BLaER1 (cell line): Measurements from ENCODE around the gene STOML3.

Experiments
- H3K27ac ChIP-seq: shearing (Covaris generic); formaldehyde crosslinking; 2 replicates; pipeline ENCODE4 v1.8.1; 2022
- H3K27me3 ChIP-seq: shearing (Covaris generic); formaldehyde crosslinking; 2 replicates; pipeline ENCODE4 v1.8.1; 2022
- H3K36me3 ChIP-seq: shearing (Covaris generic); formaldehyde crosslinking; 2 replicates; pipeline ENCODE4 v1.8.1; 2022
- H3K4me1 ChIP-seq: shearing (Covaris generic); formaldehyde crosslinking; 2 replicates; pipeline ENCODE4 v1.8.1; 2022
- H3K4me2 ChIP-seq: shearing (Covaris generic); formaldehyde crosslinking; 2 replicates; pipeline ENCODE4 v1.8.1; 2022
- H3K4me3 ChIP-seq: shearing (Covaris generic); formaldehyde crosslinking; 2 replicates; pipeline ENCODE4 v1.8.1; 2022
- H3K9ac ChIP-seq: shearing (Covaris generic); formaldehyde crosslinking; 2 replicates; pipeline ENCODE4 v1.8.1; 2022
- H3K9me3 ChIP-seq: shearing (Covaris generic); formaldehyde crosslinking; 2 replicates; pipeline ENCODE4 v1.8.1; 2022
- H4K20me1 ChIP-seq: shearing (Covaris generic); formaldehyde crosslinking; 2 replicates; pipeline ENCODE4 v1.8.1; 2022
- Cebpa-rat ChIP-seq: shearing (Covaris generic); IDR thresholded peaks from 2 replicates; pipeline ENCODE4 v1.8.1; 2022

STOML3 gene

DNA sequence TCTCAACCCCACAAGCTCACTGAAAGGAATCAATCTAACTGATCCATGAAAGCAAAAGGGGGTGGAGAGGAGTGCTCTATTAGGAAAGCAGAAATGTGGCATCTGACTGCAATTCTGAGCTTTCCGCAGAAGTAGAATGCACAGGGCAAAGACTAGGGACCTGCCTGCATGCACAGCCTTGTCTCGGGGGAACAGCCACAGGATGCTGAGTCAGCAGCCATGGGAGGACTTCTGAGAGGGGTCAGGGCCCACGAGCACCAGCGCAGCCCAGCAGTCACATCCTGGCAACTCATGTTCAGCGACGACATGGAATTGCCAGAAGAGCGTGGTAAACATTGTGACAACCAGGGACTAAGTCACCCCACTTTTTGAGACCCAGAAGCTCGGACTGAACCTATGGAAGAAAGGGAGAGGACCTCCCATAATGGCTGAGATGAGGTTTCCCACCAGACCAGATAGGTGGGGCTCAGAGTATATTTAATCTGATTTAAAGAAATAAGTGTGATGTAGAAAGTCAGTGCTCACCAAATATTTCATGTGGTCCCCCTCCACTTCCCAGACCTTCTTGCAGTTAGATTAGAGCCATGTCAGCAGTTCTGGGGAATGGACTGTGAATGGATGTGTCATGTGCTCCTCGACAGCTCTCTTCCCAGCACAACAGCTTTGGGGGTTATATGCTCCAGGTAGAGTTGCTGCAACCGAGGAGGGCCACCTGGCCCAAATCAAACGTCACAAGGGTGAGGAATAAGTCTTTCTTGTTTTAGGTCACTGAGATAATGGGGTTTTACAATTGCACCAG is 32.6 kb downstream of the STOML3 start:
- H3K27me3 ChIP-seq, result no peaks in the 10 kb centered on the region
- no peak overlapping the region for H3K9ac ChIP-seq
- no peak overlapping the region for H3K4me3 ChIP-seq
- H3K36me3 ChIP-seq, result no peaks in the 10 kb centered on the region
- H3K27ac ChIP-seq, result no peak overlapping the region
- no peak for TF ChIP-seq Cebpa-rat
- H4K20me1 ChIP-seq, result no peaks in the 10 kb centered on the region
- no peaks in the 10 kb centered on the region for H3K4me1 ChIP-seq
- H3K4me2 ChIP-seq, result no peak overlapping the region
- peaks cover 3% of the 10 kb centered on the region; the same call in 1 of the 2 replicates for H3K9me3 ChIP-seq

- Histone ChIP-seq H3K27ac (no peak overlapping the region), H3K4me3 (no peak overlapping the region), H3K4me2 (no peak overlapping the region), H4K20me1 (no peaks in the 10 kb centered on the region), H3K9ac (no peak overlapping the region), H3K4me1 (no peaks in the 10 kb centered on the region), H3K9me3 (0 out of 2 replicates have a peak, but pooled peaks cover under 1% of the 10 kb centered on the region), H3K27me3 (no peaks in the 10 kb centered on the region), H3K36me3 (no peaks in the 10 kb centered on the region)
- TF ChIP-seq Cebpa-rat, result no peak
These were observed 35.8 kb downstream of the STOML3 start for GRCh38 chr13:38954844-38955243.

- no peak overlapping the region for H3K9ac ChIP-seq
- no peak for TF ChIP-seq Cebpa-rat
- H3K27me3 ChIP-seq, result no peaks in the 10 kb centered on the region
- no peaks in the 10 kb centered on the region for H3K36me3 ChIP-seq
- no peaks in the 10 kb centered on the region for H3K9me3 ChIP-seq
- no peak overlapping the region for H3K4me2 ChIP-seq
- no peaks in the 10 kb centered on the region for H4K20me1 ChIP-seq
- no peaks in the 10 kb centered on the region for H3K4me1 ChIP-seq
- H3K4me3 ChIP-seq, result no peak overlapping the region
- H3K27ac ChIP-seq, result no peak overlapping the region
These were observed 36.3 kb downstream of the STOML3 start for GRCh38 chr13:38954291-38954690.

DNA sequence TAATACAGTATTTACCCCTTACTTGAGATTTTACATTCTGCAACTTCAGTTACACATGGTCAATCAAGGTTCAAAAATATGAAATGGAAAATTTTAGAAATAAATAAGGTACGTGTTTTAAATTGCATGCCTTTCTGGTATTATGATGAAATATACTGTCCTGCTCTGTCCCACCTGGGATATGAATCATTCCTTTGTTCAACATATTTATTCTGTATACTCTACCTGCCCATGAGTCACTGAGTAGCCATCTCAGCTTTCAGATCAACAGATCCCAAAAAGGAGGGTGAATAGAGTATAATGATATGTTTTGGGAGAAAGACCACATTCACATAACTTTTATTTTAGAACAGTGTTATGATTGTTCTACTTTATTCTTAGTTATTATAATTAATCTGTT is 37.8 kb downstream of the STOML3 start:
- Histone ChIP-seq H3K36me3 (no peaks in the 10 kb centered on the region), H3K4me2 (no peak overlapping the region), H3K27me3 (no peaks in the 10 kb centered on the region), H3K4me1 (no peaks in the 10 kb centered on the region), H3K9me3 (no peaks in the 10 kb centered on the region), H4K20me1 (no peaks in the 10 kb centered on the region), H3K9ac (no peak overlapping the region), H3K4me3 (no peak overlapping the region), H3K27ac (no peak overlapping the region)
- no peak for TF ChIP-seq Cebpa-rat

- Histone ChIP-seq H3K4me2 (no peak overlapping the region), H3K9me3 (no peaks in the 10 kb centered on the region), H3K9ac (no peak overlapping the region), H3K27ac (no peak overlapping the region), H4K20me1 (no peaks in the 10 kb centered on the region), H3K27me3 (no peaks in the 10 kb centered on the region), H3K36me3 (no peaks in the 10 kb centered on the region), H3K4me3 (no peak overlapping the region), H3K4me1 (no peaks in the 10 kb centered on the region)
- no peak for TF ChIP-seq Cebpa-rat
These were observed 38.9 kb downstream of the STOML3 start for GRCh38 chr13:38951525-38952313.

DNA sequence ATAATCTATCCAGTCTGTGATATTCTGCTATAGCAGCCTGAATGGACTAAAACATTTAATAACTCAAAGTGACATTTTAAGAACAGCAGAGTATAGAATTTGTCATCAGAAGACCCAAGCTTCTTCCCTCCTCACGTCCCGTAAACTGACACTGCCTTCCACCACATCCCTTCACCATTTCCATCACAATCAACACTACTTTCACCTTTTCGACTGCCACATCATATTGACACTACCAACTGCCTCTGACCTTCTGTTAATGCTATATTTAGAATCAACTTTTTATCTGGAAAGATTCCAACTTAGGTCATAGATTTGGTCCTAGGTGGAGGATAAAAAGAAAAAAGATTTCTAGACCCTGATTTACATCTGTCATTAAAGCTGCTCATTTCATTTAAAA is 39.6 kb downstream of the STOML3 start:
- Histone ChIP-seq H3K4me3 (no peak overlapping the region), H3K27ac (no peak overlapping the region), H3K4me1 (no peaks in the 10 kb centered on the region), H3K27me3 (no peaks in the 10 kb centered on the region), H3K4me2 (no peak overlapping the region), H3K9me3 (no peaks in the 10 kb centered on the region), H3K9ac (no peak overlapping the region), H4K20me1 (no peaks in the 10 kb centered on the region), H3K36me3 (no peaks in the 10 kb centered on the region)
- no peak for TF ChIP-seq Cebpa-rat

DNA sequence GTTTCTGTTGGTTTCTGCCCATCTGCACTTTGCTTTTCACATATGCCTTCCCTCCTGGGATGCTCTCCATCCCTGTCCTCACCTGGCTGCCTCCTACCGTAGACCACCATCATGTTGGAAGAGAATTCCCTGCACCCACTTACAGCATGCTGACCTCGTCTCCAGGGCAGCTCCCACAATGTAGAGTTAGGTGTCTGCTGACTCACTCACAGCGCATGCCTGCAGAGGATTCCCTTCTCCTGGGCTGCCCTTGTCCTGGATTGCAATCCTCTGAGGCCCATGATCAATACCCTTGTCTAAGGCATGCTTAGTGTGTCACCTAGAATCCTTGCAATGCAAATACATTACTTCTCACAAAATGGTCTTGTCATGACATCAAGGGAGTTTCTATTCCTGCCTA is 43.6 kb downstream of the STOML3 start:
- H3K4me2 ChIP-seq, result no peak overlapping the region

GRCh38 chr13:38944219-38944618 is 46.4 kb downstream of the STOML3 start:
- no peak overlapping the region for H3K4me2 ChIP-seq
- H3K9ac ChIP-seq, result no peak overlapping the region
- no peaks in the 10 kb centered on the region for H3K27me3 ChIP-seq
- H3K4me3 ChIP-seq, result no peak overlapping the region
- no peak overlapping the region for H3K27ac ChIP-seq
- H3K36me3 ChIP-seq, result no peaks in the 10 kb centered on the region
- peaks cover 4% of the 10 kb centered on the region; the same call in 1 of the 2 replicates for H3K4me1 ChIP-seq
- H4K20me1 ChIP-seq, result no peaks in the 10 kb centered on the region
- no peak for TF ChIP-seq Cebpa-rat
- H3K9me3 ChIP-seq, result no peaks in the 10 kb centered on the region

More for the DNA sequence above, 43.6 kb downstream of the STOML3 start:
- Histone ChIP-seq H3K36me3 (no peaks in the 10 kb centered on the region), H3K9me3 (no peaks in the 10 kb centered on the region), H3K27ac (no peak overlapping the region), H3K9ac (no peak overlapping the region), H3K4me3 (no peak overlapping the region), H4K20me1 (no peaks in the 10 kb centered on the region), H3K4me1 (no peaks in the 10 kb centered on the region), H3K27me3 (no peaks in the 10 kb centered on the region)
- no peak for TF ChIP-seq Cebpa-rat

GRCh38 chr13:38943231-38943630 is 47.4 kb downstream of the STOML3 start:
- no peak for TF ChIP-seq Cebpa-rat
- Histone ChIP-seq H3K9me3 (no peaks in the 10 kb centered on the region), H3K27me3 (no peaks in the 10 kb centered on the region), H3K9ac (no peak overlapping the region), H4K20me1 (no peaks in the 10 kb centered on the region), H3K27ac (no peak overlapping the region), H3K4me2 (no peak overlapping the region), H3K36me3 (no peaks in the 10 kb centered on the region), H3K4me1 (peaks cover 4% of the 10 kb centered on the region; the same call in 1 of the 2 replicates), H3K4me3 (no peak overlapping the region)

DNA sequence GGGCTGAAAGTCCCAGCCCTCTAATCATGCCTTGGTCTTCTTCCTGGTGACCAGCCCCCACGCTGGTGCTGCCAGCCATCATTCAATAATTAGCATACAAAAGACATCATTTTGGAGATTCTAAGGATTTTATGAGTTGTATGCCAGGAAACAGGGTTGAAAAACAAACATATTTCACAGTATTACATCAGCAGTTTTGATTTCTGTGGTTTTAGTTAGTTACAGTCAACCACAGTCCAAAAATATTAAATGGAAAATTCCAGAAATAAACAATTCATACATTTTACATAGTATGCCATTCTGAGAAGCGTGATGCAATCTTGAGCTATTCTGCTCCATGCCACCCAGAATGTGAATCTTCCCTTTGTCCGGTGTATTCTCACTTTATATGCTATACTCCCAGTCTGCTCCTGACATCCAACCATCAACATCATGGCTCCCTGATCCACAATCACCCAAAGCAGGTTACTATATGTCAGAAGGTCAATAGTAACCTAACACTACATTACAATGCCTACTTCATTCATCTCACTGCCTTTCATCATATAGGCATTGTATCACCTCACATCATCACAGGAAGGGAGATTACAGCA is 49.2 kb downstream of the STOML3 start:
- H3K27me3 ChIP-seq, result no peaks in the 10 kb centered on the region
- no peak overlapping the region for H3K4me3 ChIP-seq
- H3K4me1 ChIP-seq, result peaks cover 4% of the 10 kb centered on the region; the same call in 1 of the 2 replicates
- 0 out of 2 replicates have a peak overlapping the region, but pooled peaks have one; percentile 14 for H3K4me2 ChIP-seq
- no peaks in the 10 kb centered on the region for H3K36me3 ChIP-seq
- no peak for TF ChIP-seq Cebpa-rat
- H3K27ac ChIP-seq, result no peak overlapping the region
- H3K9me3 ChIP-seq, result no peaks in the 10 kb centered on the region
- H4K20me1 ChIP-seq, result no peaks in the 10 kb centered on the region
- H3K9ac ChIP-seq, result no peak overlapping the region
